Measurements from ENCODE around the gene DHX35. TPM values are rescaled to one million over a fixed set of nuclear protein-coding genes. Genes with fewer than 3 reads are reported as not detected.
A peak's percentile ranks its signal among the peaks of the same experiment; 100 is the strongest.

DHX35 gene
- total and polyA plus RNA-seq, 2 of the 4 experiments (the other 2 are of a cell fraction) = 9.1 to 13.5 TPM

- TF ChIP-seq CEBPB (IDR thresholded peaks at IDR 0.05; ENCODE audit: low read depth, low read length) (no peak), MAZ (IDR thresholded peaks at IDR 0.05; ENCODE audit: borderline replicate concordance, low read depth, low read length) (peak; percentile 95), SMC3 (IDR thresholded peaks at IDR 0.05; ENCODE audit: low read depth, low read length) (peak; percentile 18; the same call in 1 of the 2 replicates)
Measured at GRCh38 chr20:38962044-38962927, at the start of gene DHX35 (continued).

GRCh38 chr20:38915355-38915754, 46.8 kb upstream of the DHX35 start:
- H4K5ac ChIP-seq (ENCODE audit: low read depth, low read length) = no peak overlapping the region
- intact Hi-C loops (cut with micrococcal nuclease) = no loop called here
- no peak overlapping the region for H3K18ac ChIP-seq (ENCODE audit: low read depth, low read length)
- H3K4ac ChIP-seq (ENCODE audit: low read depth, low read length) = no peak overlapping the region
- H3K23ac ChIP-seq (ENCODE audit: low read depth, low read length) = no peak overlapping the region
- in situ Hi-C loops (cut with MboI; ENCODE audit: low sequenced_read_pairs) = no loop called here
- H3K36me3 ChIP-seq (ENCODE audit: control insufficient read depth, insufficient read depth, low read length) = no peaks in the 10 kb centered on the region
- no peak for ATAC-seq (ENCODE audit: low read depth)
- no peaks in the 10 kb centered on the region for H3K9me1 ChIP-seq (ENCODE audit: insufficient read depth, low read length)
- BruUV-seq (replicated peaks) = no TSS peak
- H2BK15ac ChIP-seq (ENCODE audit: low read depth, low read length) = no peak overlapping the region
- H3K27ac ChIP-seq (ENCODE audit: insufficient read depth, low read length) = no peak overlapping the region
- TF ChIP-seq CHD1 (IDR thresholded peaks at IDR 0.05; ENCODE audit: low read depth, low read length) (no peak), CEBPB (IDR thresholded peaks at IDR 0.05; ENCODE audit: low read depth, low read length) (no peak), NFE2L2 (IDR thresholded peaks at IDR 0.05; ENCODE audit: low read depth, low read length) (no peak), CTCF (conservative IDR thresholded peaks at IDR 0.05; ENCODE audit: low read depth, low read length) (no peak), MXI1 (IDR thresholded peaks at IDR 0.05; ENCODE audit: borderline replicate concordance, low read depth, low read length) (no peak), USF2 (IDR thresholded peaks at IDR 0.05; ENCODE audit: low read depth, low read length) (no peak), BHLHE40 (IDR thresholded peaks at IDR 0.05; ENCODE audit: low read depth, low read length) (no peak), FOS (IDR thresholded peaks at IDR 0.05; ENCODE audit: low read depth, low read length) (no peak), RAD21 (IDR thresholded peaks at IDR 0.05; ENCODE audit: low read length) (no peak), SMC3 (IDR thresholded peaks at IDR 0.05; ENCODE audit: low read depth, low read length) (no peak), MAFK (IDR thresholded peaks at IDR 0.05; ENCODE audit: low read depth, low read length) (no peak), RFX5 (IDR thresholded peaks at IDR 0.05; ENCODE audit: low read depth, low read length) (no peak), RCOR1 (IDR thresholded peaks at IDR 0.05; ENCODE audit: insufficient replicate concordance, low read length) (no peak), POLR2A (IDR thresholded peaks at IDR 0.05; ENCODE audit: low read depth, low read length) (no peak), MAZ (IDR thresholded peaks at IDR 0.05; ENCODE audit: borderline replicate concordance, low read depth, low read length) (no peak)
- no peaks in the 10 kb centered on the region for H4K20me1 ChIP-seq (ENCODE audit: insufficient read depth, low read length)
- H3K4me2 ChIP-seq (ENCODE audit: low read depth, low read length) = no peak overlapping the region
- dilution Hi-C loops (cut with HindIII; ENCODE audit: low sequenced_read_pairs, unreplicated experiment) = no loop called here
- no peak overlapping the region for H4K91ac ChIP-seq (ENCODE audit: insufficient read depth, low read depth, low read length)
- peaks cover 25% of the 10 kb centered on the region for H3K27me3 ChIP-seq (ENCODE audit: control insufficient read depth, insufficient read depth, low read length)
- no peak overlapping the region for H4K8ac ChIP-seq (ENCODE audit: low read depth in 2 of 2, low read length in 2 of 2)
- H3K4me1 ChIP-seq (ENCODE audit: control insufficient read depth, insufficient read depth, low read length) = no peaks in the 10 kb centered on the region
- H3K9me3 ChIP-seq (ENCODE audit: control insufficient read depth, insufficient read depth, low read length) = no peaks in the 10 kb centered on the region
- POLR2A ChIA-PET (ENCODE audit: unreplicated experiment) = no interaction called here
- H3K4me3 ChIP-seq (ENCODE audit: insufficient read depth, low read depth, low read length) = no peak overlapping the region
- H3K14ac ChIP-seq (replicated peaks; ENCODE audit: low read depth, low read length) = no peak overlapping the region
- CTCF ChIA-PET = no interaction called here
- H2AK9ac ChIP-seq (replicated peaks; ENCODE audit: low read depth, low read length, poor library complexity) = no peak overlapping the region
- H2BK20ac ChIP-seq (ENCODE audit: low read depth, low read length) = no peak overlapping the region
- H2BK5ac ChIP-seq (ENCODE audit: low read depth, low read length, poor library complexity, severe bottlenecking) = no peak overlapping the region
- H3K9ac ChIP-seq (ENCODE audit: low read depth, low read length) = no peak overlapping the region
- no peak overlapping the region for H2AK5ac ChIP-seq (ENCODE audit: low read depth, low read length)
- H2BK120ac ChIP-seq (ENCODE audit: low read depth, low read length) = no peak overlapping the region
- H3K56ac ChIP-seq (ENCODE audit: extremely low read depth, insufficient read depth, low read length) = no peak overlapping the region
- no peak overlapping the region for H2AFZ ChIP-seq (replicated peaks; ENCODE audit: low read length, poor library complexity)
- H3K79me1 ChIP-seq (ENCODE audit: low read depth in 1 of 2, low read length in 2 of 2) = no peaks in the 10 kb centered on the region
- DNase-seq = no peak
- no CpG with 5 or more reads among the region's 7 CpGs for WGBS, 2 experiments (ENCODE audit: extremely low coverage in 2 of 2, insufficient read length in 1 of 2)

Data from IMR-90 (cell line).